RWPE1 (cell line): ENCODE results near the gene BFSP1.

Experiments
- CTCF ChIA-PET: fragments of 350-600 bp; sonication (Branson Sonifier 250); formaldehyde crosslinking; extraction: SDS; loops from one replicate; lab custom pipeline; 2021; lab: Yijun Ruan, JAX
- POLR2A ChIA-PET: fragments of 400-600 bp; formaldehyde crosslinking; extraction: SDS; loops from one replicate; lab custom pipeline; 2020; ENCODE audit warnings: antibody characterized with exemption; ENCODE audit not compliant: low non-redundant PET; lab: Yijun Ruan, JAX
- DNase-seq: peaks from one replicate; pipeline ENCODE4 v3.0.0; 2012; ENCODE audit warnings: low spot score
- H3K27ac ChIP-seq: fragments of 450-650 bp; 2 replicates; pipeline ENCODE4 v1.5.1; 2017
- TF ChIP-seq, protein P1 (sequence below): fragments of 450-650 bp; conservative IDR thresholded peaks from 2 replicates; pipeline ENCODE4 v1.5.1; 2017; ENCODE audit warnings: low read depth, mild to moderate bottlenecking

Gene BFSP1

DNA sequence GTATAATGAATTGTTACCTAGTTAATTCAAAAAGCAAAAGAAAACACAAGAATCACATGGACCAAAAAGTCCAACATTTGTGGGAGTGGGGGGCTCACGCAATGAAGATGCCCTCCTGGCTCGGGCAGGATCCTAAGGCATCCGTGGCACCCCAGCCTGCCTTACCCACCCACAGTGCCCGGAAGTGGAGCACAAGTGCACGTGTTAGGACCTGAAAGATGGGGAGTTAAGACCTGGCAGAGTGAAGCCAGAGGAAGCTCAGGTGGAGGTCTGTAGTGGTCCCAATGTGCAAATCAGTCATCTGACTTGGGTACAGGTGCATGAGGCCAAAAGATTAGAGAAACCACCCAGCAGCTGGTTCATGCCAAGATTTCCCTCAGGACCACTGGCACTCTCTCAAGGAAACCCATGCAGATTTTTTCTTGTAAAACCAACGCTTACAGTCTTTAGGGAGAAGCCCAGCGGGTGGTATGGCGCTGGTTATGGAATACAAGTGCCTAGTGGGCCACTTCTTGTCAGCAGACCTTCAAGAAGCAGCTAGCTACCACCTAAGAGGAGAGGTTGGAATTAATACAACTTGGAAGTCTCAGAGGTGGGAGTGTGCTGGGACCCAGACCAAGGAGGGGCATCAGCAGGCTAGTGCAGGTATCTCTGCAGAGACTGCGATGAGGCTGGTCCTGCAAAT lies 42.1 kb downstream of the BFSP1 start:
- TF ChIP-seq, protein P1, sequence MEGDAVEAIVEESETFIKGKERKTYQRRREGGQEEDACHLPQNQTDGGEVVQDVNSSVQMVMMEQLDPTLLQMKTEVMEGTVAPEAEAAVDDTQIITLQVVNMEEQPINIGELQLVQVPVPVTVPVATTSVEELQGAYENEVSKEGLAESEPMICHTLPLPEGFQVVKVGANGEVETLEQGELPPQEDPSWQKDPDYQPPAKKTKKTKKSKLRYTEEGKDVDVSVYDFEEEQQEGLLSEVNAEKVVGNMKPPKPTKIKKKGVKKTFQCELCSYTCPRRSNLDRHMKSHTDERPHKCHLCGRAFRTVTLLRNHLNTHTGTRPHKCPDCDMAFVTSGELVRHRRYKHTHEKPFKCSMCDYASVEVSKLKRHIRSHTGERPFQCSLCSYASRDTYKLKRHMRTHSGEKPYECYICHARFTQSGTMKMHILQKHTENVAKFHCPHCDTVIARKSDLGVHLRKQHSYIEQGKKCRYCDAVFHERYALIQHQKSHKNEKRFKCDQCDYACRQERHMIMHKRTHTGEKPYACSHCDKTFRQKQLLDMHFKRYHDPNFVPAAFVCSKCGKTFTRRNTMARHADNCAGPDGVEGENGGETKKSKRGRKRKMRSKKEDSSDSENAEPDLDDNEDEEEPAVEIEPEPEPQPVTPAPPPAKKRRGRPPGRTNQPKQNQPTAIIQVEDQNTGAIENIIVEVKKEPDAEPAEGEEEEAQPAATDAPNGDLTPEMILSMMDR = no peak
- DNase-seq = no peak
- CTCF ChIA-PET = no interaction called here
- POLR2A ChIA-PET = no interaction called here
- H3K27ac ChIP-seq = no peak overlapping the region

DNA sequence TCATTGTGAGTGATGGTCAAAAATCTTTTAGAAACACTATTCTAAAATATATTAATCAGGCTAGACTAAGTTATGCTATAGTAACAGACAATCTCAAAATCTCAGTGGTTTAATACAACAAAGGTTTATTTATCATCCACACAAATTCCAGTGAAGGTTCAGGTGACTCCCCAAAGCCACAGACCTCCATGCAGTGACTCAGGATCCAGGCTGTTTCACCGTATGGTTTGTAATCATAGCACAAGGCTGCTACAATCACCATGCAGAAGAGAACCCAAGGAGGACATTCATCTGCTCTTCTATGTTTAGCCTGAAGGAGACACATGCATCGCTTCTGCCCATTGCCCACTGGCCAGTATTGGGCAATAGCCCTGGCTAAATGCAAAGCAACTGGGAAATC lies 46.2 kb downstream of the BFSP1 start:
- no peak for DNase-seq
- POLR2A ChIA-PET = no interaction called here
- CTCF ChIA-PET = no interaction called here
- TF ChIP-seq, protein P1 = no peak
- H3K27ac ChIP-seq = no peak overlapping the region

DNA sequence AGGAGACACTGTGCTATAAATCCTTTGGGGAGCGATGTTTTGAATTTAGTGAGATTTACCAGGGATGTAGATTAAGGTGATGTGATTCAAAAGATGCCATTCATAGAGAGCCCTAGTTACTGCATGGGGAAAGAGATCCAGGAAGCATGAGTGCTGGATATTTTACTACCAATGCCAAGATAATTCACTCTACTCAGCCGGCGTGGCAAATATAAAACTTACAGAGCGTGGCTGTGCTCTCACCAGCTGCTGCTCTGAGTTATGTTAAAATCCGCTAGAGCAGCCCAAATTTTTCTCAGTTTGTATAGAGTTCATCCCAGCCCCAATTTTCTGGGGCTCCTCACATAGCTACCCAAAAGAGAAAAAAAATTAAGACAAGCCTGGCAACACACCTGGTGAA lies 48.6 kb downstream of the BFSP1 start:
- DNase-seq = no peak
- H3K27ac ChIP-seq = no peak overlapping the region
- TF ChIP-seq, protein P1 = no peak
- ChIA-PET CTCF (no interaction called here), POLR2A (no interaction called here)

DNA sequence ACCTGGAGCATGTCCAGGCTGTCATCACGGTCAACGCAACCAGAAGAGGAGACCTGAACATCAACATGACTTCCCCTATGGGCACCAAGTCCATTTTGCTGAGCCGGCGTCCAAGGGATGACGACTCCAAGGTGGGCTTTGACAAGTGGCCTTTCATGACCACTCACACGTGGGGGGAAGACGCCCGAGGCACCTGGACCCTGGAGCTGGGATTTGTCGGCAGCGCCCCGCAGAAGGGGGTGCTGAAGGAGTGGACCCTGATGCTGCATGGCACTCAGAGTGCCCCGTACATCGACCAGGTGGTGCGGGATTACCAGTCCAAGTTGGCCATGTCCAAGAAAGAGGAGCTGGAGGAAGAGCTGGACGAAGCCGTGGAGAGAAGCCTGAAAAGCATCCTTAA lies 49.5 kb downstream of the BFSP1 start:
- ChIA-PET CTCF (no interaction called here), POLR2A (no interaction called here)
- H3K27ac ChIP-seq = no peak overlapping the region
- TF ChIP-seq, protein P1 = no peak
- DNase-seq = no peak

DNA sequence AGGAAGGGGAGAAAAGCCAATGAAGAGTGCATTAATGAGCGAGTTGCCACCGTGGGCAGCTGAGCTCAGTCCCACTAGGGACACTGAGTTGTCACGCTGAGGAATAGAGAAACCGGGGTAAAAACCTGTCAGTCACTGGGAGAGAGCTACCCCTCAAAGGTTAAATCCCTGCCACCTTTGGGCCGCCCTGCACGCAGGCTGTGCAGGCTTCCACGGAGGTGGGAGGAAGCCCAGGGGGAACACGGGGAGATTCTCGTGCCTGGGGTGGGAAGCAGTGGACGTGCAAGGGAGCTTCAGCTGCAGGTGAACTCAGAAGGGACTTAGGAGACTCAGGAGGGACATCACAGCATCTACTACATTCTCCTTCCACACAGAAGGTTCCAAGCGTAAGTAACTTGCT lies 50.5 kb downstream of the BFSP1 start:
- ChIA-PET CTCF (no interaction called here), POLR2A (no interaction called here)
- no peak for DNase-seq
- TF ChIP-seq, protein P1 = no peak
- no peak overlapping the region for H3K27ac ChIP-seq

DNA sequence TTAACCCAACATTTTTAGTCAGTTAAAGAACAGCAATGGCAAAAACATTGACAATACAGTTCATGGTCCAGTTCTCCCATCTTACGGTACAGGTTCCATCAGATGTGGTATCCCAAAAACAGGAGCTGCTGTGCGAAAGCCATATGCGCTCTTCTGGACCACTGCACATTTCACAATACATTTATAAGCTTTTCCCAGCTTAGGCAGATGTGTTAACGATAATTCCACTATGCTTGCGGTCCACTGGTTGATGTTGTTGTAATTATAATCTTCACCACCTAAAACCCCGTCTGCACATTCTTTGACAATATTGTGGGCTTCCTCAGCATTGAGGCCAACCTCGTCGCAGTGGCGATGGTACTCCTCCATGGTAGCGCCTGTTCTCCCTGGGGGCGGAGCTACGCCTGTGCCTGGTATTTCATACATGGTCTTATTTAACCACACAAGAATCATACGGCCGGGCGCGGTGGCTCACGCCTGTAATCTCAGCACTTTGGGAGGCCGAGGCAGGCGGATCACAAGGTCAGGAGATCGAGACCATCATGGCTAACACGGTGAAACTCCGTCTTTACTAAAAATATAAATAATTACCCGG lies 52.0 kb downstream of the BFSP1 start:
- TF ChIP-seq, protein P1 = no peak
- ChIA-PET POLR2A (no interaction called here), CTCF (interaction anchor here (0.7 kb wide), 1 partner anchor 30 kb away, joined by 4 read pairs; no protein-coding TSS in a partner anchor)
- H3K27ac ChIP-seq = no peak overlapping the region
- DNase-seq = no peak
